NB4 (cell line): Measurements from ENCODE around the gene DGKI.

Experiments used
- DNase-seq: peaks from one replicate; pipeline ENCODE4 v3.0.0; 2010; ENCODE audit warnings: low read depth
- H3K4me3 ChIP-seq: one replicate; pipeline ENCODE4 v1.5.1; 2011; ENCODE audit warnings: mild to moderate bottlenecking, low read depth, low read length, moderate library complexity
- MYC ChIP-seq: IDR thresholded peaks from 2 replicates; pipeline ENCODE4 v1.6.1; 2011; ENCODE audit warnings: low read depth, low read length
- POLR2A ChIP-seq: IDR thresholded peaks from 2 replicates; pipeline ENCODE4 v1.6.1; 2011; ENCODE audit warnings: mild to moderate bottlenecking; ENCODE audit not compliant: insufficient read length; ENCODE audit errors: extremely low read depth
- TF ChIP-seq, protein P1 (sequence below): IDR thresholded peaks from one replicate; pipeline ENCODE4 v1.5.1; 2012; ENCODE audit warnings: low read depth, low read length
- TF ChIP-seq, protein P2 (sequence below): IDR thresholded peaks from 2 replicates; pipeline ENCODE4 v1.6.1; 2011; ENCODE audit warnings: low read depth, low read length

DGKI gene

DNA sequence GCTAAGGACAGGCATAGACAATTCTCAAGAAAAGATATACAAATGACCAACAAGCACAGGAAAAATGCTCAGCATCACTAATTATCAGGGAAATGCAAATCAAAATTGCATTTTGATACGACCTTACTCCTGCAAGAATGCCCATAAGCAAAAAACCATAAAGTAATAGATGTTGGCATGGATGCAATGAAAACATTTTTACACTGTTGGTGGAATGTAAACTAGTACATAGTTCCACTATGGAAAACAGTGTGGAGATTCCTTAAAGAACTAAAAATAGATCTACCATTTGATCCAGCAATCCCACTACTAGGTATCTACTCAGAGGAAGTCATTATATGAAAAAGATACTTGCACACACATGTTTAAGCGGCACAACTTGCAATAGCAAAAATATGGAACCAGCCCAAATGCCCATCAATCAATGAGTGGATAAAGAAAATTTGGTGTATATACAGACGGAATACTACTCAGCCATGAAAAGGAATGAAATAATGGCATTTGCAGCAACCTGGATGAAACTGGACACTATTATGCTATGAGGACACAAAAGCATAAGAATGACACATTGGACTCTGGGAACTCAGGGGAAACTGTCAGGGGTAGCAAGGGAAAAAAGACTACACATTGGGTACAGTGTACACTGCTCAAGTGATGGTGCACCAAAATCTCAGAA, 59.3 kb downstream of the DGKI start:
- DNase-seq: no peak
- no peak overlapping the region for H3K4me3 ChIP-seq
- no peak for TF ChIP-seq MYC
- TF ChIP-seq POLR2A: no peak
- TF ChIP-seq, protein P1, sequence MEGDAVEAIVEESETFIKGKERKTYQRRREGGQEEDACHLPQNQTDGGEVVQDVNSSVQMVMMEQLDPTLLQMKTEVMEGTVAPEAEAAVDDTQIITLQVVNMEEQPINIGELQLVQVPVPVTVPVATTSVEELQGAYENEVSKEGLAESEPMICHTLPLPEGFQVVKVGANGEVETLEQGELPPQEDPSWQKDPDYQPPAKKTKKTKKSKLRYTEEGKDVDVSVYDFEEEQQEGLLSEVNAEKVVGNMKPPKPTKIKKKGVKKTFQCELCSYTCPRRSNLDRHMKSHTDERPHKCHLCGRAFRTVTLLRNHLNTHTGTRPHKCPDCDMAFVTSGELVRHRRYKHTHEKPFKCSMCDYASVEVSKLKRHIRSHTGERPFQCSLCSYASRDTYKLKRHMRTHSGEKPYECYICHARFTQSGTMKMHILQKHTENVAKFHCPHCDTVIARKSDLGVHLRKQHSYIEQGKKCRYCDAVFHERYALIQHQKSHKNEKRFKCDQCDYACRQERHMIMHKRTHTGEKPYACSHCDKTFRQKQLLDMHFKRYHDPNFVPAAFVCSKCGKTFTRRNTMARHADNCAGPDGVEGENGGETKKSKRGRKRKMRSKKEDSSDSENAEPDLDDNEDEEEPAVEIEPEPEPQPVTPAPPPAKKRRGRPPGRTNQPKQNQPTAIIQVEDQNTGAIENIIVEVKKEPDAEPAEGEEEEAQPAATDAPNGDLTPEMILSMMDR: no peak
- TF ChIP-seq, protein P2, sequence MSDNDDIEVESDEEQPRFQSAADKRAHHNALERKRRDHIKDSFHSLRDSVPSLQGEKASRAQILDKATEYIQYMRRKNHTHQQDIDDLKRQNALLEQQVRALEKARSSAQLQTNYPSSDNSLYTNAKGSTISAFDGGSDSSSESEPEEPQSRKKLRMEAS: no peak

DNA sequence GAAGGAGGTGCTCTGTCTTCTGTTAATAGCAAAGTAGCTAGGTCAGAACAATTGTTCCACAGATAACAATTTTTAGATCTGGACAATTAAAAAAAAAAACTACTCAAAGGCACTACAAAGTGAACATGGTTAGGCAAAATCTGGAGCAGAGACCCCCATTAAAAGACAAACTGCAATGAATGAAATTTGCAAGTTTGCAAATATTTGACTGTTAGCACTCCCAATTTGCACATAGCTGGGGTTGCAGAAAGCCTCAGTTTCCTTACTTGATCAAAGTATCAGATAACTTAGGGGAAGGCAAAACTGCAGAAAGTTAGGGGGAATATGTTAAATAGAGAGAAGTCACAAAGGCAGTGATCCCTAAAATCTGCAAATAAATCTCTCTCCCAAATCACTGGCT, 68.3 kb downstream of the DGKI start:
- TF ChIP-seq, protein P2: no peak
- TF ChIP-seq, protein P1: no peak
- TF ChIP-seq POLR2A (no peak), MYC (no peak)
- H3K4me3 ChIP-seq: no peak overlapping the region
- DNase-seq: no peak

DNA sequence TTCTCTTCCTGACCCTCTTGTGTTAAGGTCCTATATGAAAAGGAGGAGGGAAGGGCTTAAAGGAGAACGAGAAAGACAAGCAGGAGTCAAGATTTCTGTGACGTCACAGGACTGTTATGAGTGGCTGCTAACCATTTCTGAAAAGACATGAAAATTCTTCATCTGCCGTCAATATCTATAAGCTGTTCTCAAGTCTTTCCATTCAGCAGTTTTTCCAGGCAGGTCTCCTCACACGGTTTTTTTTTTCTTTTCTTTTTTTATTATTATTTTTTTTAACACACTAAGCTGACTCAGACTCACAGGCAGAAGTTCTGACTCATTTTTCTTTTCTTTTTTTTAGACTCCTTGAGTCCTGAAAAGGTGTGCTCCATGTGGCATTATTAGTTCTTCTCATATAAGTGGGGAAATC, 72.0 kb downstream of the DGKI start:
- TF ChIP-seq, protein P2: no peak
- TF ChIP-seq, protein P1: no peak
- TF ChIP-seq POLR2A: no peak
- no peak overlapping the region for H3K4me3 ChIP-seq
- DNase-seq: no peak

DNA sequence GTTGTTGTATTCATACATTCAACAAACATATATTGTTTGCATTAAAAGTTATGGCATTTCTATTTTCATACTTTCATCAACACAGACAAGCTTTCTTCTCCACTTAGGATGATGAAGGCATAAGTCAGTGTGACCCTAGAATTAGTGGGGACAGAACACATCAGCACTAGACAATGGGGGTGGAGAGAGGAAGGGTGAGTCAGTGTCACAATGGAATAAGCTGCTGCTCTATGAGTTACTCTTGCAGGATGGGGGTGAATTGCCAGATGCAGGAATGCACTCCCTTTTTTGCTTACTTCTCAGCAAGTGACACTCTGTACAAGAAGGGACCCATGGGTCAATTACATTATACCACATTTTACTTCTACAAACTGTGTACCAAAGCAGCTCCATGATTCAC, 74.0 kb downstream of the DGKI start:
- peak; percentile 52 for DNase-seq
- no peak overlapping the region for H3K4me3 ChIP-seq
- TF ChIP-seq, protein P2: no peak
- TF ChIP-seq, protein P1: no peak

DNA sequence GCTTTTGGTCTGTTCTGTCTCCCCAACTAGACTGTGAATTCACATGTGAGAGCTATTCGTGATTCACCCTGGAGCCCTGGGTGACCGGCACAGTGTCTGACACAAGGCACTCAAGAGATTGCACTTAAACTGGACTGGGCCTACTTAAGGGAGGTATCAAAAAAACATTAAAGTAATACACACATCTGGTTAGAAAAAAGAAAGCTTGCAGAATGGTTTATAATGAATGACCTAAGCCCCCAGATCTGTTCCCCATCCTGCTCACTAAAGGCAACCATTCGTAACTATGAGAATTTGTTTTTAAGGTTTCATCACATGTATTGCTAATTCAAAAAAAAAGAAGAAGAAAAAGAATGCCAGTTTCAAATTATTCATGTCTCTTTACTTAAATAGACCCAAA, 74.5 kb downstream of the DGKI start:
- TF ChIP-seq, protein P2: no peak
- TF ChIP-seq, protein P1: no peak
- no peak for TF ChIP-seq POLR2A
- TF ChIP-seq MYC: no peak
- H3K4me3 ChIP-seq: no peak overlapping the region
- DNase-seq: no peak
